NCI-H2227 (cell line): ENCODE data around the gene BTF3.
"Not testable (repeated sequence)": the region's sequence is repeated elsewhere in the genome, so short reads cannot be mapped to it uniquely, and the experiment has no call there.

Experiments used
- DNase-seq: peaks from one replicate; lab custom pipeline; 2025; ENCODE audit not compliant: unreplicated experiment; lab: John Stamatoyannopoulos, UW

Gene BTF3

DNA sequence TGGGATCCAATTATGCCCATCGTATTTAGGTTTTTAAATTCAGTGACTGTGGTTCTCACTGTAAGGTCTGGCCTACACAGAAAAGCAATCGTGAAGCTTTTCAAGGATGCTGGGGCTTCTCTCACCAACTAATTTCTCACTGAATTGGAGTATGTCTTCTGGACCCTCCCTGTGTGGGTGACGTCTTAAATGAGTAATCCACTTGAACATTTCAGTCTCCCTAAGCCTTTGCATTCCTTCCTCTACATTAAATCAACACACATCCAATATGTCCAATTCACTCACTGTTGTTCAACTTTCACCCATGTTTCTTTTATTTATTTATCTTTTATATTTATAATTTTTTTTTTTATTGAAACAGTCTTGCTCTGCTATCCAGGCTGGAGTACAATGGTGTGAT is 12.5 kb upstream of the BTF3 start:
- DNase-seq: no peak

DNA sequence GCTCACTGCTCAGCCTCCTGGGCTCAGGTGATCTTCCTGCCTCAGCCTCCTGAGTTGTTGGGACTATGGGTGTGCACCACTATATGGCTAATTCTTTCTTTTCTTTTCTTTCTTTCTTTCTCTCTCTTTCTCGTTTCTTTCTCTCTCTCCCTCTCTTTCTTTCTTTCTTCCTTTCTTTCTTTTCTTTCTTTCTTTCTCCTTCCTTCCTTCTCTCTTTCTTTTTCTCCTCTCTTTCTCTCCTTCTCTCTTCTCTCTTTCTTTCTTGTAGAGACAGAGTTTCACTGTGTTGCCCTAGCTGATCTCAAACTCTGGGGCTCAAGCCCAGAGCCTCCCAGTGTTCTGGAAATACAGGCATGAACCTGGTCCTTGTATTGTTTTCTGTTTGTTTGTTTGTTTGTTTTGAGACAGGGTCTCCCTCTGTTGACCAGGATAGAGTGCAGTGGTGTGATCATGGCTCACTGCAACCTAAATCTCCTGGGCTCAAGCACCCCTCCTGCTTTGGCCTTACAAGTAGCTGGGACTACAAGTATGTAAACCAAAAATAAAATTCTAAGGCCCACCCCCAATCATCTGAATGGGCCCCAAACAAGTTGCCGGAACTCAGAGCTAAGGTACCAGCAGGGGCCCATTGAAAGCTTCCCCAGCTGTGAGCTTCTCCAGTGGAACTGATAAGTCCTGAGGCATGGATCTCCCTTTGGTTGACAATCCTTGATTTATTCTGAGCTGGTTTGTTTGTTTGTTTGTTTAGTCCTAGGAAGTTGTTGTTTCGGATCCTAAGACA is 11.9 kb upstream of the BTF3 start:
- no peak for DNase-seq

DNA sequence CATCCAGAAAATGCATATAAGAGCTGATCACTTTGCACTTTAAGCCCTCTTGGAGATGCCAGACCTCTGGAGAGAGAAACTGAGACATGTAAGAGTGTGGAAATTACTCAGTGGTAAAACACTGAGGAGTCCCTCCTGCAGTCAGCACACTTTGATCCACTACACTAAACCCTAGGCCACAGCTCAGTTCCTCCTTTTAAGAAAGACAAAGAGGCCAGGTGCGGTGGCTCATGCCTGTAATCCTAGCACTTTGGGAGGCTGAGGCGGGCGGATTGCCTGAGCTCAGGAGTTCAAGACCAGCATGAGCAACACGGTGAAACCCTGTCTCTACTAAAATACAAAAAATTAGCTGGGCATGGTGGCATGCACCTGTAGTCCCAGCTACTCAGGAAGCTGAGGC is 11.0 kb upstream of the BTF3 start:
- DNase-seq: not testable (repeated sequence)

DNA sequence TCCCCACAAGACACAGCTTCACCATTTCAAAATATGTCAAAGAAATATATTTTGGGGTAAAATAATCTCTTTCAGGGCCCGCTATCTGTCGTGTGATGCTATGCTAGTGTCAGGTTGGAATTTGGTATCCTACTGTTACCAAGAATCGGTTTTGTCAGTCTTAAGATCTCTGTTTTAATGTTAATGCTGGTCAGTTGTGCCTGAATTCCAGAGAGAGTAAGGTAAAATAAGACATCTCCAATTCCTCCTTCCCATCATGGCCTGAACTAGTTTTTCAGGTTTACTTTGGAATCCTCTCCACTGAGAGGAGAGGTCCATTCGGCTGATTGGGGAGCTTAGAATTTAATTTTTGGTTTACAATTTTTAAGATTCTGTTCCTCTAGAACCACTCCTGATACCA is 10.4 kb upstream of the BTF3 start:
- no peak for DNase-seq

DNA sequence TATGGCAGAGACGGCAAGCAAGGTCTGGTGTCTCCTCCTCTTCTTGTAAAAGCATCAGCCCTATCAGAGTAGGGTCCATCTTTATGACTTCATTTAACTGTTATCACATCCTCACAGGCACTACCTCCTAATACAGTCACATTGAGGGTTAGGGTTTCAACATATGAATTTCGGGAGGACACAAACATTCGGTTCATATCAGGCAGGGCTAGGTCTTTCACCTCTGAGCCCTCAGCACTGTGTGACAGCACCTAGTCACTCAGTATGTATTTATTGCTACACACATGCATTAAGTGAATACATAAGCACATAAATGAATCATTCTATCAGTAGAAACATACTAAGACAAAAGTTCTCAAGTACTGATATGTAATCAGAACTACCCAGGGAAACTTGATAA is 9.4 kb upstream of the BTF3 start:
- no peak for DNase-seq

DNA sequence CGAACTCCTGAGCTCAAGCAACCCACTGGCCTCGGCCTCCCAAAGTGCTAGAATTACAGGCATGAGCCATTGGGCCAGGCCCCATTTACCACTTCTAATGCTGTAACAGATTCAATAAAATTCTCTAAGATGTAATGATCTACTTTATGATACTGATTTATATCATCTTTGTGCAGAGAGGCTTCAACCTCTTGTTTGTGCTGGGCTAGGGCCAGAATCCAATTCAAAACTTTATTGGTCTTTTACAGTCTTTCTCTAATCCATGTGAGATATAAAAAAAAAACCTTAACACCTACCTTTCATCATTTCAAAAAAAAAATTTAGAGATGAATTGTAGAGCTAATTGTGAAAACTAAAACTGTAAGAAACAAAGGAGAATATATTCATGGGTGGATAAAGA is 8.2 kb upstream of the BTF3 start:
- DNase-seq: no peak

DNA sequence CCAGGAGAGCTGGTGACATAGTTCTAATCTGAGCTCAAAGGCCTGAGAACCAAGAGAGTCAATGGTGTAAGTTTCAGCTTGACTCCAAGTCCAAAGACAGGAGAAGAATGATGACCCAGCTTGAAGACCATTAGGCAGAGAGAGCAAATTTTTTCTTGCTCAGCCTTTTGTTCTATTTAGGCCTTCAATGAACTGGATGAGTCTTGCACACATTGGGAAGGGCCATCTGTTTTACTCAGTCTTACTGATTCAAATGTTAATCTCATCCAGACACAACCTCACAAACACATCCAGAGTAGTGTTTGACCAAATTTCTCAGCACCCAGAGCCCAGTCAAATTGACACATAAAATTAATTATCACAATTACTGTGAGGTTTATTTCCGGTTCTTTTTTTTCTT is 7.1 kb upstream of the BTF3 start:
- DNase-seq: no peak

DNA sequence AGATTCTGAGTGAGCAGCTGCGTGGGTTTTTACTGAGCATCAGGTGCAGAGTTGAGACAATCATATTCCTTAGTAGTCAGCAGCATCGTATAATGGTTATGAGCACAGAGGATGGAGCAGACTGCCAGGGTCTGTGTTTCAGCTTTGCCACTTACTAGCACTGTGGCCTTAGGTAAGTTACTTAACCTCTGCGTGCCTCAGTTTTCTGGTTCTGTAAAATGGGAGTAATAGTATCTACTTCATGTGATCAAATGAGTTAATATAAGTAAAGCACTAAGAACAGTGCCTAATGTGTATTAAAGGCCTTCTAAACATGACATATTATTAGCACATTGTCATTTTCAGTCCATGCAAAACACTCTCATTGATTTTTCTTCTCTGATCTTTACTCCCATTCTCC is 4.8 kb upstream of the BTF3 start:
- no peak for DNase-seq

DNA sequence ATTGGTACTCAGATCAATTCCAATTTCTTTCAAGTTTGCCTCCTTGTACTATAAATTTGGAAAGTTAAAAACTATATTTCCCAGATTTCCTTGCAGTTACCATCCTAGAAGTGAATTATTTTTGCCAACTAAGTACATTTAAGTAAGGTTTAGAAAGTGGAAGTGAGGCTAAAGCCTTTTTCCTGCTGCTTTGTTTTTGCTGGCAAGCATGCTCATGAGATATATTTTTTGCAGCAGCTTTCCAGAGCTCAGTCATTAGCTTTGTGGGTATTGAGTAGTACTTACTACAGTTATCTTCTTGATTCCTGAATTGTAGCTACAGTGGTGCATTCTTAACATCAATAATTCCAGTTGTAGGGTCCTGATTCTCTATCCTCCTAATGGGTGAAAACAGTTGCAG is 3.5 kb upstream of the BTF3 start:
- no peak for DNase-seq

DNA sequence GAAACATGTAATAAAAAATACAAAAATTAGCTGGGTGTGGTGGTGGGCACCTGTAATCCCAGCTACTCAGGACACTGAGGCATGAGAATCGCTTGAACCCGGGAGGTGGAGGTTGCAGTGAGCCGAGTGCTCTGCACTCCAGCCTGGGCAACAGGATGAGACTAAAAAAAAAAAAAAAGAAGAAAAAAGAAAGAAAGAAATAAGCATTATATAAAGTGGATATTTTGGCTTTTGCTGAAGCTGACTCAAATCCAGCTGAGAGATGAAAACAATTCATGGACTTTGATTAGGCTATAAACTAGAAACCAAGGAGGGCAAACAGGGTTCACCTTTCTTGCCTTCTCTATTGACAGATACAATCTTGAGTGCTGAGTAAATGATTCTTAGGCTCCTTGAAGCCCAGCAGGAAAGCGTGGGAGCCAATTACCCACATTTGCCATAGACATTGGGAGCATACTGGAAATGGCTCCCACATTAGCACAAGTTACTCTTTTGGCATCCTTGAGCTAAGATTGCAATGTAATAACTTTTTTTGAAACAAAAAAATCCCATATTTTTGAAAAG is 2.4 kb upstream of the BTF3 start:
- no peak for DNase-seq

DNA sequence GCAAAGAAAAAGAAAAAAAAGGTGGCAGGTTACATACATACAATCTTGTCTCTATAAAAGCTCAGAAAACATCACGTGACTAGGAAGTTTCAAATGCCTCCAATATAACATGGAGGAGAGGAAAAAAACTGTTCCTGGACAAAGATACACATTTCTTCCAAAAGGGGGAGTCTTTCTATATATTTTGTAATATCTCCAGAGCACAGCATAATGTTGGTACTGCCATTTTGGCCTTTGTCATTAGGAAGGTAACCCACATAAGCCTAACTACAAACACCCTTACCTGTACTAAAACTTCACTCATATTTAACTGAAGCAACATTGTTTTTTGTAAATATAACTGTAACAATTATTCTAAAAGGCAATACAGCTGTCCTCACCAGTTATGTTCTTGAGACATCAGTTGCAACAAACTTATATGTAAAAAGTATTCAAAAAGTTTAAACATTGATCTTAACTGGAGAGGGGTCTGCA is 1.2 kb upstream of the BTF3 start:
- peak; percentile 80 for DNase-seq

DNA sequence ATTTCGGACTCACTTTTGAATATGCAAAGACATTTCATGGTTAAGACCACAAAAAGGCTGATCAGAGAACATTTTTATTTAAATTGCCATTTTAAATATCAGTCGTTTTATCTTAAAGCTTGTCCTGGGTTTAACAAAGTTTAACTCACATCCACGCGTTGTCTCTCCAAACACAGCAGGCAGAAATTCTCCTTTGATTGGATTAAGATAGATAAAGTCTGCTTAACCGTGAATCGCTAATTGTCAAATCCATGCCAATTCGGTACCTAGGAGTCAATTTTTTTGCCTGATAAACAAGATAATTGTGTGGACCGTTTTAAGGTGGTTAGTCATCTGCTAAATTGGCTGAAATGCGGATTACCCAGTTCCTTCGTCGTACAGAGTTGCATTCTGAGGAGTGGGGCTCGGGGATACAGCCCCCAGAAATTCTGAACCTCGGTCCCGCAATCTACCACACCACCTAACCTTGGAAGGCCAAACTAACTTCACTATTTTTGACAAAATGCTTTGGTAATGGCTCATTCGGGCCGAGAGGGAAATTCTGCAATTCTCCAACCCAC is 665 bp upstream of the BTF3 start:
- no peak for DNase-seq

DNA sequence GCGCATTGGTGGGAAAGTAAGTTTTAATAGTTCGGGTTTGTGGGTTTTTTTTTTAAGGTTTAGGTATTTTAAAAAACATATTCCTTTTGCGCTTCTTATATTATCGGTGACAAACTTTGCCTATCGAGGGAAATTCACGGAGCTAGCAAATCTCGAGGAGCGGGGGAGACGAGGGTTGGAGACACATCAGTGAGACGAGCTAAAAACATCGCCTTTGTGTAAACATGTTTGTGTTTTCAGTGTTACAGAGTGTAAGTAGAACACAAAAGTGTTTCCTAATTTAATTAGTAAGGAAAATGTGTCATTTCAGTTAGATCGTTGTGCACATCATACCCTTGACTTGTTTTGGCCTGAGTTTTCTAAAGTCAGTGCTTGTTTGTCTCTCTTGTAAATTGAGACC is 945 bp downstream of the BTF3 start:
- no peak for DNase-seq

DNA sequence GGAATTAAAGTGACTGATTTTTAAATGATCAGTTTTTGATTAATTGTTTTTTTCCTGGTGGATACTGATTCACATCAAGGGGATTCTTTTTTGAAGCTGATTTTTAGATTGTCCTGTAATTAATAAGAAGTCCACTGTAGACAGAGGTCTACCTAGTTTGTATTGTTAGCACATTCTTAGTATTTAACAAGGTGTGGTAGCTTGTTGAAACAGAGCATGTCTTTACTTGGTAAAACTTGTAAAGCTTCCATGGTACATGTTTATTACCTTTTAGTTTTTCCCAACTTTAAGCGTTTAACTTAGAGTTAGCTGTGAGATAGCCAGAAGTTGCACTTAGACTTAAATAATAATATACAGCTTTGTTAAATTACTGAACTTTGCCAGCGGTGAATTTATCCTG is 1.5 kb downstream of the BTF3 start:
- DNase-seq: no peak

DNA sequence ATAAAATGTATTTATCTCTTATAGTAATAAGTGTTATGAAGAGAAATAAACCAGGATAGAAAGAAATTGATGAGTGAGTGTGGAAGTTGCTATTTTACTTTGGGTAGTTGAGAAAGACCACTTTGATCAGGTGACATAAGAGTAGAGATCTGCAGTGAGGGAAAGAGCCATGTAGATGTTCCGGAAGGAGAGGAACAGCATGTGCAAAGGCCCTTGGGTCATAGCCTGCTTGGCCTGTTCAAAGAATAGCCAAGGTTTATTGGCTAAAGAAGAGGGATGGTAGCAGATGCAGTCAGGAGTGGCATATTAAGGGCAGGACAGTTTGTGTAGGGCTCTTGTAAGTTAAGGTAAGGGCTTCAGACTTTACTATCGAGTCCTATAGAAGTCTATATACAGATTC is 3.2 kb downstream of the BTF3 start:
- DNase-seq: no peak

DNA sequence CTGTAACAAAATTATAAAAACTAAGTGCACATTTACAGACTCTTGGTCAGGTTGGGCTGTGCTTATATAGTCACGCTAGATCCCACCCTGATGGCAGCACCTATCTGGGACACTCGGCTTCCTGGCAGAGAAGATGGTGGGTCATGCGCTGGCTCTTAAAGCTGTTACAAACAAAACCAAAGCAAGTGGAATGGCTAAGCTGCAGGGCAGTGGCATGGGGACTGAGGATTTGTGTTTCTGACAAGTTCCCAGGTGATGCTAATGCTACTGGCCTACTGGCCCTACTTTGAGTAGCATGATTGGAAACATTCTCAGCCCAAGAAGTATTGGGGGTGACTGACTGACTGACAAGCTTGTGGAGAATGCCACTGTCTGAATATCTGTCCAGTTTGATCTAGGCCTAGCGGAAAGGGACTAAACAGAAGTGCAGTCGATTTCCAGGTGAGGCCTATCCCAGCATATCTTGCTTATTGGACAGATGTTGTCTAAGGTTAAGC is 8.3 kb downstream of the BTF3 start:
- DNase-seq: no peak

DNA sequence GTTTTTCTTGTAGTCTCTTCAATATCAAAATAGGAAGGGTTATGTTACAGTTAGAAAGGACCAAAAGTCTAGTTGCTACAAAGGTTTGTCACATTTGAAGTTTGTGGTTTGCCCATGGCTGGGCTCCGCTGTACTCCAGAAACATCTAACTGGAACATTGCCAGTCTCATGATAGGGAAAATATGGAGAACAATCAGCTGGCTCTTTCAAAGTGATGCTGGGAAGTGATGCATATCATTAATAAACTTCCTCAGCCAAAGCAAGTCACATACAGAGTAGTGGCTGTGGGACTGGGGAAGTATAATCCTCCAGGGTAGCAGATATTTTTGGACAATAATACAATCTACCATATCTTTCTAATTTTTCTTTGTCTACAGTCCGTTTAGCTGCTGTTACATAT is 8.8 kb downstream of the BTF3 start:
- DNase-seq: no peak

DNA sequence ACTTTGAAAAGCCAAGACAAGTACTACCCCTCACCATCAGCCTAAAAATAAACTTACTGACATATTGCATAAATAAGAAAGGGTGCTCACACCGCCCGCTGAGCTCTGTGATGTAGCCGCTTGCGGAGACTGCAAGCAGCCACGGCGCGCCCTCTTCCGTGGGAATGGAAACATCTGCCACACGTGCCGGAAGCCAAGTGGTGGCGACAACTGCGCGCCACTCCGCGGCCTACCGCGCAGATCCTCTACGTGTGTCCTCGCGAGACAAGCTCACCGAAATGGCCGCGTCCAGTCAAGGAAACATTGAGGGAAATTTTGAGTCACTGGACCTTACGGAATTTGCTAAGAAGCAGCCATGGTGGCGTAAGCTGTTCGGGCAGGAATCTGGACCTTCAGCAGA is 10.3 kb downstream of the BTF3 start:
- DNase-seq: not testable (repeated sequence)

DNA sequence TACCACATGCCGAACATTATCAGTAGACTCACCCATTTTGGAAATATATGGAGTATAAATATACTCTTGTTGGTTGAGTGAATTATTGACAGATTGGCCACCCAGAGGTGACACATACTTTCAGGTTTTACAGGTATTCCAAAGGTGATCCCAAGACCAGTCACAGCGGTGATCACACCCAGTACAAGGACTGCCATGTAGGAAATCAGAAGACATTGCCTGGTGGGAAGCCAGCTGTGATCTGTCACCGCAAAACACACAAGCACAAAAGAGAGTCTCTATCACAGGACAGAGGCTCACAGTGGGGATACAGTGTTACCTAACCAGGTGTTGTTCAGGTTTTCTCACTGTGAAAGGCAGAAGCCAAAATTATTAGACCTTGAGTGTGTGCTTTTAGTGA is 15.8 kb downstream of the BTF3 start:
- DNase-seq: no peak

DNA sequence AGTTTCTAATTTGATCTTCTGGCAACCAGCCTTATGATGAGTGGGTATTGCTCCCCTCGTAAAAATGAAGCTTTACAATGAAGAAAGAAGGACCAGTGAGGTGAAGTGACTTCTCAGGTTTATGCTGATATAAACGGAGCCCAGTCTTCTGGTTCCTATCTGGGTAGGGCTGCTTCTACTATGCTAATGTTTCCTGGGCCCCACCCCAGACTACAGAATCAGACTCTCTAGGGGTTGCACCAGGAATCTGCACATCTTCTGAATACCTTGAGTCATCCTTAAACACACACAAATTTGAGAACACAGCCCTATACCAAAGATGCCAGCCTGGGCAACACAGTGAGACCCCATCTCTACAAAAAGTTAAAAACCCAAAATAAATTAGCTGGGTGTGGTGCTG is 16.2 kb downstream of the BTF3 start:
- no peak for DNase-seq

DNA sequence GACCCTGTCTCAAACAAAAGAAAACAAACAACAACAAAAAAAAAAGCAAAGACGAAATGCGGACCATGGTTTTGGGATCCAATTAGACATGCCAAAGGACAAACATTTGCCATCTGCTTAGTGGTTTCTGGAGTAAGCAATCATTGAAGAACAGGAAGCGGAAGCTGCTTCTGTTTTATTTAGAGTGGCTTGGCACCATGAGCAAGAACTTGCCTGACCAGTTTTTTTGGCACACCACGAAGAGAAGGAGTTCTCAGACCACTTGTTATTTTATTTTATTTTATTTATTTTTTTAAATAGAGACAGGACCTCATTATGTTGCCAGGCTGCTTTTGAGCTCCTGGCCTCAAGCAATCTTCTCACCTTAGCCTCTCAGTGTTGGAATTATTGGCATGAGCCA is 17.0 kb downstream of the BTF3 start:
- DNase-seq: no peak

DNA sequence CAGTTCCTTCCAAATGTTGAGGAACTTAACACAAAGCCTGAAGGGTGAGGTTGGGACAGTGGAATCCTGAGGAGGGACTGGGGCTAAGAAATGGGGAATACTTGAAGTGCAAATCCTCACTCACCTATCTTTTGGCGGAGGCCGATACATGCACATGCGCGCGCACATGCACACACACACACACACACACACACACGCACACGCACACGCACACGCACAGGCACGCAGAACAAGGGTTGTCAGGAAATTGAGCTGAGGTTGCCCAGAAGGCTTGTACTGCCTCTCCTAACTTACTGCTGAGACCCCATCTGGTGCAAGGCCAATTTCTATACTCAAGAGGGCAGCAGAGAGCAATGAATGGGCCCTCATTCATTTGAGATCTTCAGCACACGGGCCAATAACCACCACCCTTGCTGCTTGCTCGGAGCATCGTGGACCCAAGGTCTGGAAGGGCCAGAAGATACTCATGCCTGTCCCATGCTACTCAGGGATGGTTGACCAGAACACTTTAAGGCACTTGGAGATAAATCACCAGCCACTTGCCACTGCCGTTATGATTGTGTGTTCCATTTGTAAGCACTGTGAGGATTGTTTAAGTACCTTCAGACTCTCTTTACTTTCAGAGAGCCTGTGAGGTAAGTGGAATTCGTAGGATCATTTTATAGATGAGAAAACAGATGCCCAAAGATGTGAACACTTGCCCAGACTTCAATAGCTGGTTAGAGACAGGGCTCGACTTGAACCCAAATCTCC is 21.5 kb downstream of the BTF3 start:
- DNase-seq: peak; percentile 85
